Measurements from ENCODE around the gene PRKACB. TPM values are rescaled to one million over a fixed set of nuclear protein-coding genes. Genes with fewer than 3 reads are reported as not detected.

Gene PRKACB
- total and polyA plus RNA-seq, 2 experiments from 2014 or later = 14.6 to 28.0 TPM

GRCh38 chr1:84269306-84269705 is 125.2 kb downstream of the PRKACB start (continued):
- no peak for TF ChIP-seq ZNF462 (CRISPR knock-in tag; IDR thresholded peaks at IDR 0.05)
- no peak for TF ChIP-seq STAT1 (IDR thresholded peaks at IDR 0.05; ENCODE audit: unreplicated experiment)
- TF ChIP-seq EZH2phosphoT487 (IDR thresholded peaks at IDR 0.05; ENCODE audit: unreplicated experiment) = no peak

DNA sequence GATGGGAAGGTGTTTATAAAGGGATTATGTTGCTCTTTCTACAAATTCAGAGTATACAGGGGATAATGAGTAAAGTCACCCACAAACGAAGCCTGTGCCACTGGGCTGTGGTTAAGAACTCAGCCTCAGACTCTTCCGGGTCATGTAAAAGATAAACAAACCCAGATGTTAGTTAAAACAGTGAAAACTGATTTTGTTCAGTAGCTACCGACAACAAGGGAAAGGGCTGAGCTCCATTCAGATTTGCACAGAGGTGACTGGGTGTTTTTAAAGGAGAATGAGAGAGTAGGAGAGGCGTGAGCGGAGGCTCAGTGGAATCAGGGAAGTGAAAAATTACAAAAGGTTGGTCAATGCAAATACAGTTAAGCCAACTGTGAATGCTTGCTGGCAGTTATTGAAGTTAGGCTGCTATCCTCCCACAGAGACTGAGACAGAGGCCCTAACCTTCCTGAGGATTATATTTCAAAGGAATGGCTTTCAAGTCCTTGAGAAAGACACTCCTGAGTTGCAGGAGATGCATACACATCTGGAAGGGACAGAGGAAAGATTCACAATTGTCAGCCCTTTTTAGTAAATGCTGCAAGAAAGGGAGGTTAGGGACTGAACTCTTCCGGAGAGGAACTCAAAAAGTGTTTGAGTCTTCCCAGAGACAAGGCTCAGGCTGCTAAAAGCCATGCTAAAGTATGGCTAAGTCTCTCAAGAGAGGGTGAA is 127.5 kb downstream of the PRKACB start:
- Histone ChIP-seq H3K4me2 (peak overlapping the region; percentile 29), H3K36me3 (ENCODE audit: insufficient read depth) (no peaks in the 10 kb centered on the region), H3K27me3 (ENCODE audit: insufficient read depth) (no peaks in the 10 kb centered on the region), H3K27ac (ENCODE audit: low read depth) (0 out of 2 replicates have a peak overlapping the region, but pooled peaks have one; percentile 11), H3K79me2 (replicated peaks; ENCODE audit: insufficient read depth) (no peaks in the 10 kb centered on the region), H3K9me2 (ENCODE audit: insufficient read depth) (no peaks in the 10 kb centered on the region), H2AFZ (peak overlapping the region; percentile 9; the same call in 1 of the 2 replicates), H3F3A (replicated peaks; ENCODE audit: low read depth) (no peaks in the 10 kb centered on the region), H4K20me1 (replicated peaks; ENCODE audit: insufficient read depth) (no peaks in the 10 kb centered on the region), H3K4me3 (no peak overlapping the region), H3K4me1 (ENCODE audit: insufficient read depth) (peaks cover 20% of the 10 kb centered on the region)
- Mint-ChIP-seq H3K4me1 (peaks cover 24% of the 10 kb centered on the region), H3K27me3 (ENCODE audit: insufficient read depth, low read depth, poor library complexity) (no peaks in the 10 kb centered on the region), H3K36me3 (ENCODE audit: low read depth) (no peaks in the 10 kb centered on the region), H3K4me3 (peak overlapping the region; percentile 9; the same call in 2 of the 3 replicates), H3K9me3 (no peaks in the 10 kb centered on the region), H3K27ac (no peak overlapping the region)
- peak; percentile 43 for DNase-seq (ENCODE audit: low spot score)
- TF ChIP-seq NANOG (IDR thresholded peaks at IDR 0.05; ENCODE audit: borderline replicate concordance) = peak; percentile 19; the same call in 1 of the 2 replicates
- TF ChIP-seq CREB1 (CRISPR knock-in tag; IDR thresholded peaks at IDR 0.05; ENCODE audit: low read depth) = no peak
- peak; percentile 79 for ATAC-seq

Data from GM23338 (cell line).